HAP-1 (cell line): ENCODE data around the gene TRIM47.

Source experiments
- DNase-seq, 2 experiments: peaks; one replicate each; pipeline ENCODE4 v3.0.0-alpha.2; 2016 to 2020; ENCODE audit warnings: low spot score in 2 of 2
- H3K27me3 ChIP-seq: fragments of 250-450 bp; sonication (Bioruptor Pico); 2 replicates; pipeline ENCODE4 v1.5.1; 2020; ENCODE audit warnings: low read depth, mild to moderate bottlenecking, moderate library complexity
- H3K36me3 ChIP-seq: fragments of 250-450 bp; sonication (Bioruptor Pico); replicated peaks from 2 replicates; pipeline ENCODE4 v1.5.1; 2020; ENCODE audit warnings: mild to moderate bottlenecking
- H3K4me1 ChIP-seq: fragments of 250-450 bp; sonication (Bioruptor Pico); 2 replicates; pipeline ENCODE4 v1.5.1; 2020; ENCODE audit warnings: mild to moderate bottlenecking
- H3K4me3 ChIP-seq: fragments of 250-450 bp; sonication (Bioruptor Pico); 2 replicates; pipeline ENCODE4 v1.5.1; 2020; ENCODE audit warnings: mild to moderate bottlenecking, moderate library complexity
- H3K9me3 ChIP-seq: fragments of 250-450 bp; sonication (Bioruptor Pico); 2 replicates; pipeline ENCODE4 v1.5.1; 2020; ENCODE audit warnings: mild to moderate bottlenecking, moderate library complexity
- in situ Hi-C: fragments of 300-500 bp; cut with MboI; formaldehyde crosslinking; loops from 3 replicates; pipeline ENCODE4 v1.14.3; 2020; ENCODE audit warnings: low sequenced_read_pairs, inconsistent platforms, mixed read lengths

Gene TRIM47

GRCh38 chr17:75835654-75835987 is 42.8 kb downstream of the TRIM47 start:
- in situ Hi-C loops: no loop called here
- no peaks in the 10 kb centered on the region for H3K9me3 ChIP-seq
- DNase-seq: no peak
- no peaks in the 10 kb centered on the region for H3K4me1 ChIP-seq
- no peaks in the 10 kb centered on the region for H3K36me3 ChIP-seq
- H3K27me3 ChIP-seq: no peaks in the 10 kb centered on the region
- no peak overlapping the region for H3K4me3 ChIP-seq

GRCh38 chr17:75834928-75835653 is 43.3 kb downstream of the TRIM47 start:
- no peak for DNase-seq
- in situ Hi-C loops: no loop called here
- H3K4me1 ChIP-seq: no peaks in the 10 kb centered on the region

GRCh38 chr17:75834279-75834920 is 44.0 kb downstream of the TRIM47 start:
- in situ Hi-C loops: no loop called here
- DNase-seq: no peak
- H3K4me3 ChIP-seq: no peak overlapping the region
- no peaks in the 10 kb centered on the region for H3K4me1 ChIP-seq
- H3K9me3 ChIP-seq: no peaks in the 10 kb centered on the region
- H3K36me3 ChIP-seq: no peaks in the 10 kb centered on the region
- H3K27me3 ChIP-seq: no peaks in the 10 kb centered on the region

More at GRCh38 chr17:75834928-75835653, 43.3 kb downstream of the TRIM47 start:
- H3K27me3 ChIP-seq: no peaks in the 10 kb centered on the region
- H3K36me3 ChIP-seq: no peaks in the 10 kb centered on the region
- no peak overlapping the region for H3K4me3 ChIP-seq
- H3K9me3 ChIP-seq: no peaks in the 10 kb centered on the region

GRCh38 chr17:75832652-75833400 is 45.6 kb downstream of the TRIM47 start:
- in situ Hi-C loops: no loop called here
- DNase-seq: no peak
- H3K27me3 ChIP-seq: no peaks in the 10 kb centered on the region
- H3K9me3 ChIP-seq: no peaks in the 10 kb centered on the region
- H3K4me1 ChIP-seq: no peaks in the 10 kb centered on the region
- H3K36me3 ChIP-seq: no peaks in the 10 kb centered on the region
- no peak overlapping the region for H3K4me3 ChIP-seq

GRCh38 chr17:75832164-75832651 is 46.2 kb downstream of the TRIM47 start:
- no peak for DNase-seq
- no peaks in the 10 kb centered on the region for H3K27me3 ChIP-seq
- in situ Hi-C loops: no loop called here
- no peaks in the 10 kb centered on the region for H3K9me3 ChIP-seq
- no peaks in the 10 kb centered on the region for H3K36me3 ChIP-seq
- H3K4me3 ChIP-seq: no peak overlapping the region
- H3K4me1 ChIP-seq: no peaks in the 10 kb centered on the region

GRCh38 chr17:75831032-75831571 is 47.3 kb downstream of the TRIM47 start:
- DNase-seq: no peak
- H3K27me3 ChIP-seq: no peaks in the 10 kb centered on the region
- H3K4me1 ChIP-seq: no peaks in the 10 kb centered on the region
- H3K9me3 ChIP-seq: no peaks in the 10 kb centered on the region
- H3K4me3 ChIP-seq: no peak overlapping the region
- no peaks in the 10 kb centered on the region for H3K36me3 ChIP-seq
- in situ Hi-C loops: no loop called here

GRCh38 chr17:75830164-75831031 is 48.0 kb downstream of the TRIM47 start:
- Histone ChIP-seq H3K27me3 (no peaks in the 10 kb centered on the region), H3K36me3 (no peaks in the 10 kb centered on the region), H3K9me3 (no peaks in the 10 kb centered on the region), H3K4me3 (no peak overlapping the region), H3K4me1 (no peaks in the 10 kb centered on the region)
- in situ Hi-C loops: no loop called here
- DNase-seq: peak in 1 of 2 experiments; percentile 72

GRCh38 chr17:75829747-75830146 is 48.6 kb downstream of the TRIM47 start:
- Histone ChIP-seq H3K4me1 (no peaks in the 10 kb centered on the region), H3K9me3 (no peaks in the 10 kb centered on the region), H3K27me3 (no peaks in the 10 kb centered on the region), H3K4me3 (no peak overlapping the region), H3K36me3 (peaks cover under 1% of the 10 kb centered on the region)
- in situ Hi-C loops: no loop called here
- DNase-seq: no peak

GRCh38 chr17:75828741-75829140 is 49.6 kb downstream of the TRIM47 start:
- no peaks in the 10 kb centered on the region for H3K4me1 ChIP-seq
- in situ Hi-C loops: no loop called here
- peaks cover 11% of the 10 kb centered on the region for H3K36me3 ChIP-seq
- DNase-seq: no peak
- H3K4me3 ChIP-seq: no peak overlapping the region
- no peaks in the 10 kb centered on the region for H3K9me3 ChIP-seq
- H3K27me3 ChIP-seq: no peaks in the 10 kb centered on the region

- DNase-seq: no peak
- Histone ChIP-seq H3K9me3 (no peaks in the 10 kb centered on the region), H3K27me3 (no peaks in the 10 kb centered on the region), H3K36me3 (peaks cover 18% of the 10 kb centered on the region), H3K4me1 (no peaks in the 10 kb centered on the region), H3K4me3 (no peak overlapping the region)
- in situ Hi-C loops: no loop called here
Observed at GRCh38 chr17:75828076-75828400, 50.3 kb downstream of the TRIM47 start.

- peak in 1 of 2 experiments; percentile 76 for DNase-seq
- peaks cover 20% of the 10 kb centered on the region for H3K36me3 ChIP-seq
- in situ Hi-C loops: no loop called here
- H3K4me1 ChIP-seq: no peaks in the 10 kb centered on the region
- no peaks in the 10 kb centered on the region for H3K9me3 ChIP-seq
- H3K4me3 ChIP-seq: no peak overlapping the region
- H3K27me3 ChIP-seq: no peaks in the 10 kb centered on the region
Observed at GRCh38 chr17:75827308-75828075, 50.9 kb downstream of the TRIM47 start.

- H3K36me3 ChIP-seq: peaks cover 28% of the 10 kb centered on the region
- DNase-seq: no peak
Observed at GRCh38 chr17:75826561-75827307, 51.6 kb downstream of the TRIM47 start.

More at GRCh38 chr17:75826561-75827307, 51.6 kb downstream of the TRIM47 start:
- Histone ChIP-seq H3K9me3 (no peaks in the 10 kb centered on the region), H3K27me3 (no peaks in the 10 kb centered on the region), H3K4me3 (no peak overlapping the region), H3K4me1 (no peaks in the 10 kb centered on the region)
- in situ Hi-C loops: no loop called here
